Activated CD4-positive, alpha-beta memory T cell treated with anti-CD3 and anti-CD28 coated beads for 36 hours (primary cell): Measurements from ENCODE around the gene MAT1A. TPM values are rescaled to one million over a fixed set of nuclear protein-coding genes. Genes with fewer than 3 reads are reported as not detected.
"Not testable (repeated sequence)": the region's sequence is repeated elsewhere in the genome, so short reads cannot be mapped to it uniquely, and the experiment has no call there.

ENCODE experiments used
- CTCF ChIA-PET: fragments of 350-600 bp; sonication (Branson Sonifier 250); formaldehyde crosslinking; loops from one replicate; lab custom pipeline; 2021; ENCODE audit warnings: antibody characterized with exemption, inconsistent platforms; lab: Charles Lee
- POLR2A ChIA-PET: fragments of 350-600 bp; sonication (Branson Sonifier 250); formaldehyde crosslinking; loops from one replicate; lab custom pipeline; 2021; ENCODE audit warnings: antibody characterized with exemption; lab: Charles Lee
- DNase-seq: peaks from one replicate; pipeline ENCODE4 v3.0.0-alpha.2; 2020
- H3K27ac Mint-ChIP-seq: one replicate; pipeline ENCODE4 v1.8.0; 2021; ENCODE audit warnings: mixed read lengths
- H3K27me3 Mint-ChIP-seq: one replicate; pipeline ENCODE4 v1.8.0; 2021; ENCODE audit warnings: mixed read lengths
- H3K36me3 Mint-ChIP-seq: one replicate; pipeline ENCODE4 v1.8.0; 2021; ENCODE audit warnings: mixed read lengths
- H3K4me1 Mint-ChIP-seq: one replicate; pipeline ENCODE4 v1.8.0; 2021; ENCODE audit warnings: low read depth, mixed read lengths
- H3K4me3 Mint-ChIP-seq: one replicate; pipeline ENCODE4 v1.8.0; 2021; ENCODE audit warnings: mild to moderate bottlenecking, mixed read lengths
- H3K9me3 Mint-ChIP-seq: one replicate; pipeline ENCODE4 v1.8.0; 2021; ENCODE audit warnings: mixed read lengths
- intact Hi-C: fragments of 100-400 bp; cut with micrococcal nuclease; formaldehyde crosslinking; loops from one replicate; pipeline ENCODE4 v1.15.1; 2023
- total RNA-seq, 2 experiments: library from RNA; stranded (reverse); gene quantifications; one replicate each; pipeline ENCODE4 v1.2.3, GENCODE V29; 2021

MAT1A gene
- total RNA-seq, 2 experiments from 2014 or later, result not detected

- DNase-seq, result no peak
- ChIA-PET POLR2A (no interaction called here), CTCF (no interaction called here)
- peaks cover 4% of the 10 kb centered on the region for H3K27me3 Mint-ChIP-seq
- H3K9me3 Mint-ChIP-seq, result no peaks in the 10 kb centered on the region
- H3K4me3 Mint-ChIP-seq, result no peak overlapping the region
- H3K4me1 Mint-ChIP-seq, result no peaks in the 10 kb centered on the region
- no peak overlapping the region for H3K27ac Mint-ChIP-seq
- intact Hi-C loops, result no loop called here
- no peaks in the 10 kb centered on the region for H3K36me3 Mint-ChIP-seq
These were observed 24.1 kb upstream of the MAT1A start for GRCh38 chr10:80313523-80313922.

DNA sequence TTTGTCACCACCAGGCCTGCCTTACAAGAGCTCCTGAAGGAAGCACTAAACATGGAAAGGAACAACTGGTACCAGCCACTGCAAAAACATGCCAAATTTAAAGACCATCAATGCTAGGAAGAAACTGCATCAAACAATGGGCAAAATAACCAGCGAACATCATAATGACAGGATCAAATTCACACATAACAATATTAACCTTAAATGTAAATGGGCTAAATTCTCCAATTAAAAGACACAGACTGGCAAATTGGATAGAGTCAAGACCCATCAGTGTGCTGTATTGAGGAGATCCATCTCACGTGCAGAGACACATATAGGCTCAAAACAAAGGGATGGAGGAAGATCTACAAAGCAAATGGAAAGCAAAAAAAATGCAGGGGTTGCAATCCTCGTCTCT lies 16.5 kb upstream of the MAT1A start:
- H3K27ac Mint-ChIP-seq, H3K4me1 Mint-ChIP-seq, H3K36me3 Mint-ChIP-seq, H3K4me3 Mint-ChIP-seq, intact Hi-C loops, CTCF ChIA-PET, H3K27me3 Mint-ChIP-seq, DNase-seq, POLR2A ChIA-PET: not testable (repeated sequence)
- H3K9me3 Mint-ChIP-seq, result peaks cover 22% of the 10 kb centered on the region

GRCh38 chr10:80296942-80297341 lies 7.5 kb upstream of the MAT1A start:
- Mint-ChIP-seq H3K4me1 (no peaks in the 10 kb centered on the region), H3K36me3 (no peaks in the 10 kb centered on the region), H3K4me3 (no peak overlapping the region), H3K27me3 (peaks cover 6% of the 10 kb centered on the region), H3K9me3 (peaks cover 26% of the 10 kb centered on the region), H3K27ac (no peak overlapping the region)
- no peak for DNase-seq
- CTCF ChIA-PET, result no interaction called here
- POLR2A ChIA-PET, result no interaction called here
- intact Hi-C loops, result no loop called here

- CTCF ChIA-PET, result no interaction called here
- peaks cover 9% of the 10 kb centered on the region for H3K27me3 Mint-ChIP-seq
- no peaks in the 10 kb centered on the region for H3K36me3 Mint-ChIP-seq
- no peak overlapping the region for H3K4me3 Mint-ChIP-seq
- intact Hi-C loops, result no loop called here
- H3K4me1 Mint-ChIP-seq, result no peaks in the 10 kb centered on the region
- peaks cover 8% of the 10 kb centered on the region for H3K9me3 Mint-ChIP-seq
- POLR2A ChIA-PET, result no interaction called here
- H3K27ac Mint-ChIP-seq, result no peak overlapping the region
- DNase-seq, result no peak
These were observed 3.3 kb upstream of the MAT1A start for GRCh38 chr10:80292607-80293239.

GRCh38 chr10:80290474-80291220 lies 1.2 kb upstream of the MAT1A start:
- DNase-seq, result no peak
- H3K27ac Mint-ChIP-seq, result no peak overlapping the region
- no peaks in the 10 kb centered on the region for H3K4me1 Mint-ChIP-seq
- intact Hi-C loops, result no loop called here
- CTCF ChIA-PET, result no interaction called here
- POLR2A ChIA-PET, result no interaction called here
- H3K36me3 Mint-ChIP-seq, result no peaks in the 10 kb centered on the region
- H3K27me3 Mint-ChIP-seq, result peaks cover 11% of the 10 kb centered on the region
- H3K4me3 Mint-ChIP-seq, result no peak overlapping the region
- H3K9me3 Mint-ChIP-seq, result no peaks in the 10 kb centered on the region

GRCh38 chr10:80288849-80289248 lies 609 bp downstream of the MAT1A start:
- POLR2A ChIA-PET, result no interaction called here
- intact Hi-C loops, result no loop called here
- no peak for DNase-seq
- H3K27ac Mint-ChIP-seq, result no peak overlapping the region
- CTCF ChIA-PET, result no interaction called here
- no peaks in the 10 kb centered on the region for H3K36me3 Mint-ChIP-seq
- no peaks in the 10 kb centered on the region for H3K9me3 Mint-ChIP-seq
- H3K4me1 Mint-ChIP-seq, result no peaks in the 10 kb centered on the region
- H3K27me3 Mint-ChIP-seq, result peaks cover 13% of the 10 kb centered on the region
- H3K4me3 Mint-ChIP-seq, result no peak overlapping the region

GRCh38 chr10:80284522-80284921 lies 4.9 kb downstream of the MAT1A start:
- Mint-ChIP-seq H3K9me3 (no peaks in the 10 kb centered on the region), H3K4me1 (no peaks in the 10 kb centered on the region), H3K27me3 (peaks cover 6% of the 10 kb centered on the region), H3K36me3 (no peaks in the 10 kb centered on the region), H3K4me3 (no peak overlapping the region), H3K27ac (no peak overlapping the region)
- DNase-seq, result no peak
- intact Hi-C loops, result no loop called here
- POLR2A ChIA-PET, result no interaction called here
- CTCF ChIA-PET, result no interaction called here

DNA sequence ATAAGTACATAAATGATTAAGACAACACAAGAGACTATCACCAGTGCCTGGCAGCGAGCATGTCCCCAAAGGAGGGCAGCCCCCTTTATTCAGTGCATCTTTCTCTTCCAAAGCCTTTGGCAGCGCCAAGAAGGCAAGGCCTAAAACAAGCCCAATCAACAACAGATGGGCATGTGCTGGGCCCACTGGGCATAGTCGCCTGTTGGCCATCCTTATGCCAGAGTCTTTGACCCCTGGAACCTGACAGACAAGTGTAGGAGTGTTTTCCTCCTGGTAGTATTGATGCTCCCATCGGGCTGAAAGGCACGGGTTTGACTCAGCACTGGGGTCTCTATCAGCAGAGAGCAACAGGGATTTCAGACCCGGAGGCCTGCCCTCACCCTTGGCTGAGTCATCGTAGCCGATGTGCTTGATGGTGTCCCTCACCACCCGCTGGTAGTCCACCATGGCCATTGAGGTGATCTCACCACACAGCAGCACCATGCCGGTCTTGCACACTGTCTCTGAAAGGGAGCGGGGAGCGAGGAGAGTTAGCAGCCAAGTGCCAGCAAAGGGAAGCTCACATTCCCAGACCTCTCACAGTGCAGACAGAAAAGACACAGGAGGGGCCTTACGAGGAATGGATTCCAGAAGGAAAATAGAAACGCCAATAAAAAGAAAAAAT lies 5.8 kb downstream of the MAT1A start:
- POLR2A ChIA-PET, result no interaction called here
- peaks cover 4% of the 10 kb centered on the region for H3K27me3 Mint-ChIP-seq
- H3K9me3 Mint-ChIP-seq, result no peaks in the 10 kb centered on the region
- no peak overlapping the region for H3K4me3 Mint-ChIP-seq
- H3K27ac Mint-ChIP-seq, result no peak overlapping the region
- no peaks in the 10 kb centered on the region for H3K4me1 Mint-ChIP-seq
- no peak for DNase-seq
- no peaks in the 10 kb centered on the region for H3K36me3 Mint-ChIP-seq
- intact Hi-C loops, result no loop called here
- CTCF ChIA-PET, result no interaction called here

GRCh38 chr10:80283119-80283518 lies 6.3 kb downstream of the MAT1A start:
- DNase-seq, result no peak
- no peak overlapping the region for H3K4me3 Mint-ChIP-seq
- H3K27ac Mint-ChIP-seq, result no peak overlapping the region
- CTCF ChIA-PET, result no interaction called here
- no peaks in the 10 kb centered on the region for H3K4me1 Mint-ChIP-seq
- H3K9me3 Mint-ChIP-seq, result no peaks in the 10 kb centered on the region
- no peaks in the 10 kb centered on the region for H3K36me3 Mint-ChIP-seq
- peaks cover 4% of the 10 kb centered on the region for H3K27me3 Mint-ChIP-seq
- POLR2A ChIA-PET, result no interaction called here
- intact Hi-C loops, result no loop called here

DNA sequence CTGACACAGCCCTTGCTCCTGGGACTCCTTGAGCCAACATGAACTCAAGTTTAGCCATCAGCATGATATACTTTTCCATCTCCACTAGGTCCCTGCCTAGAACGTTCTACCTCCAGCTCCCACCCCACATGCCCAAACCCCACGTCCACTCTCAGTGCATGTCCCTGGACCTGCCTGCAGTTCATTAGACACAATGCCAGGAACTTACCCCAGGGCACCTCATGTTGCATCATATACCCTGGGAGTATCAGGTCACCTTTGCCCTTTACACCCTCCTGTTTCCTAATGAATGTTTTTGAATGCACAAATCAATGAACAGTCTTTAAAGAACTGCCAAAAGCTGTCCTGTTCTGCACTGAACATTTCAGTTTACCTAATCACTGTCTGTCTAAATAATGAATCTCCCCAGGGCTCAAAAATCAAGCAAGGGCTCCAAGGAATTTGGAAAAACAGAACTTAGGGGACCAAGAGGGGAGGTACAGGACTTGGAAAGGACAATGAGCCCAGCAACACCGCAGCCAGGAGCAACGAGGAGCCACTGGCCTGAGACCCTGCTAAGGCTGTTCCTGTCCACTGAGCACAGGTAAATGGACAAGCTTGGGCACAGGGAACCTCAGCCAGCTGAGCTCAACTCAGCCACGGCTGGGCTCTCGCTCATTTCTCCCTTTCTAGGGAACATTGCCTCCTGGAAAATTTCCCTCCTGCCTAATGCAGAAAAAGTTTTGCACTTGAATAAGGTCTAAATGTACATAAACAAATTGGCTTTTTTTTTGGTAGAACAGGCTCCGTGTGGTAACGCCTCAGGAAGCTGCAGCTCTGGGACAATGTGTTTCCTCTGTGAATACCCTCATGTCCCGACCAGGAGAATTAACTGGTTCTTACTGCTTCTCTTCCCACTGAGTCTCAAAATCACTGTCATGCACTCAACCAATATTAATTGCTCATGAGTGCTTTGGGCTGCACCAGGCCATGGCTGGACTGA lies 7.4 kb downstream of the MAT1A start:
- CTCF ChIA-PET, result no interaction called here
- DNase-seq, result no peak
- intact Hi-C loops, result no loop called here
- Mint-ChIP-seq H3K4me1 (no peaks in the 10 kb centered on the region), H3K27ac (no peak overlapping the region), H3K27me3 (peaks cover 4% of the 10 kb centered on the region), H3K4me3 (no peak overlapping the region), H3K9me3 (no peaks in the 10 kb centered on the region), H3K36me3 (no peaks in the 10 kb centered on the region)
- POLR2A ChIA-PET, result no interaction called here

DNA sequence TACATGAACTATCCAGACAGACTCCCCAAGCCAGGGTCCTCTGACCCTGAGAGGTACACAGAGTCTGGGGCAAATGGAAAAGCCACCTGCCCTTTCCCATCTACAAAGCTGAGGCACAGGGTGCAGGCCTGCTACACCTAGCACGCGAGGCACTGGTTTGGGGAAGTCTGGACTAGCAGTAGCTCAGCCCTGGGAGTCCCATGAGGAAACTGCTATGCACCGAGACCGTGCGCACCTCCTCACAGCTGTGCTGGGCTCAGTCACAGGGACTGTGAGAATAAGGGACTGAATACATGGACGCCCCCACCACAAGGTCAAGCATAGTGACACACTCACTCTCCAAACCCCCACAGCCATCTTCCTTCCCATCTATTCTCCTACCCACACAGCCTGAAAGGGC lies 8.2 kb downstream of the MAT1A start:
- intact Hi-C loops, result no loop called here
- no peaks in the 10 kb centered on the region for H3K9me3 Mint-ChIP-seq
- CTCF ChIA-PET, result interaction anchor here (0.8 kb wide), 1 partner anchor 20 kb away, joined by 3 read pairs; no protein-coding TSS in a partner anchor
- no peak overlapping the region for H3K4me3 Mint-ChIP-seq
- H3K4me1 Mint-ChIP-seq, result no peaks in the 10 kb centered on the region
- POLR2A ChIA-PET, result no interaction called here
- no peaks in the 10 kb centered on the region for H3K36me3 Mint-ChIP-seq
- no peak overlapping the region for H3K27ac Mint-ChIP-seq
- peaks cover 4% of the 10 kb centered on the region for H3K27me3 Mint-ChIP-seq
- no peak for DNase-seq
